GM21737 (cell line): ENCODE results near the gene HELQ.
"Not testable (repeated sequence)": the region's sequence is repeated elsewhere in the genome, so short reads cannot be mapped to it uniquely, and the experiment has no call there.

Source experiments
- ATAC-seq: cut with Tn5 transposase; IDR thresholded peaks from one replicate; pipeline ENCODE4 v1.9.1; 2021; ENCODE audit warnings: mild to moderate bottlenecking, moderate library complexity; ENCODE audit not compliant: unreplicated experiment

HELQ gene

GRCh38 chr4:83436680-83437079 lies 18.9 kb downstream of the HELQ start:
- ATAC-seq = no peak

GRCh38 chr4:83431200-83431599 lies 24.4 kb downstream of the HELQ start:
- ATAC-seq = no peak

GRCh38 chr4:83418211-83418610 lies 37.4 kb downstream of the HELQ start:
- no peak for ATAC-seq

DNA sequence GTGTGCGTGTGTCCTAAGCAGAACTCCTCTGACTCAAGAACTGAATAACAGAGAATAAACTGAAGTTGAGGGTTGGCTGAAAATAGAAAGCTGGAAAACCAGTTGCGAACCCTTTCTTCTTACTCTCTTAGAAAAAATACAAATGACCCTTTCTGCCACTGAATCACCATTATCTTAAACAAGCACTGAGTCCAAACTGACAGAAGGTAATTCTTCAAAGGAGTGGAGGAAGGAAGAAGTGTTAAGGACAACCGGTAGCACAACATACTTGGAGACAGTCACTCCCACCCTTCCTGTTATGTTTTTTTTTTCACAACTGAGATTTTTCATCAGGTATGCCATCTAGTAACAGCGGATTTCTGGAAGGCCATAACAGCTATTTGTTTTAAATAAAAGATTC lies 38.1 kb downstream of the HELQ start:
- no peak for ATAC-seq

DNA sequence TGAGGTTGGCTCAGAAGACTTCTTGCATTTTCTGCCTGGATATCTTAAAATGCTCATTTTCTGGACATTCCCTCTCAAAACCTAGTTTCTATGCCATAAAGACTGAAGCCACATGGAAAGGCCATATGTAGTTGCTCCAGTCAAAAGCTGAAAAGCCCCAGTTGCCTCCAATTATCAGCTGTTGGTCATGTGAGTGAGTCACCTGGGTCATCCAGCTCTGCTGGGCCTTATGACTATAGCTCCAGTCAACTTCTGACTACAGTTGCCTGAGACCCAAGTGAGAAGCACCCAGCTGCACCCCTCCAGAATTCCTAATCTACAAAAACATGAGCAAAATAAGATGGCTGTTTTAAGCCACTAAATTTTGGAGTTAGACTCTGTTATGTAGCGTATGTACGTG lies 41.9 kb downstream of the HELQ start:
- no peak for ATAC-seq

DNA sequence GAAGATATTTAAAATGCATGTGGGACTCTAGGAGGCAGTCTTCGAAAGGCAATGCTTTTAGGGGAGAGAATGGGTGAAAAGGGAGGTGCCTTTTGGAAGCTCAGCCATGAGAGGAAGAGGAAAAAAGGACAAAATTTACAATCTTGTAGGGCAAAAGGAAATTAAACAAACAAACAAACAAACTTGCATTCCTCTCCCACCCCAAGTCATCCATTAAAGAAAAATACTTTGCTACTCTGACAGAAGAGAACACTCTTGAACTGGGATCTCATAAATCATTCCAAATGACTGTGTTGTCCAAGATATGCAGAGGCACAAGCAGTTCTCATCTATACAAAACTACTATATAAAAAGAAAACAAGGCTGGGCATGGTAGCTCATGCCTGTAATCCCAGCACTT lies 46.7 kb downstream of the HELQ start:
- no peak for ATAC-seq

GRCh38 chr4:83405844-83406816 lies 49.5 kb downstream of the HELQ start:
- no peak for ATAC-seq

DNA sequence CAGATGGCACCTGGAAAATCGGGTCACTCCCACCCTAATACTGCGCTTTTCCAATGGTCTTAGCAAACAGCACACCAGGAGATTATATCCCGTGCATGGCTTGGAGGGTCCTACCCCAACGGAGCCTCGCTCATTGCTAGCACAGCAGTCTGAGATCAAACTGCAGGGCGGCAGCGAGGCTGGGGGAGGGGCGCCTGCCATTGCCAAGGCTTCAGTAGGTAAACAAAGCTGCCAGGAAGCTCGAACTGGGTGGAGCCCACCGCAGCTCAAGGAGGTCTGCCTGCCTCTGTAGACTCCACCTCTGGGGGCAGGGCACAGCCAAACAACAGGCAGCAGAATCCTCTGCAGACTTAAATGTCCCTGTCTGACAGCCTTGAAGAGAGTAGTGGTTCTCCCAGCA lies 57.5 kb downstream of the HELQ start:
- ATAC-seq = not testable (repeated sequence)

DNA sequence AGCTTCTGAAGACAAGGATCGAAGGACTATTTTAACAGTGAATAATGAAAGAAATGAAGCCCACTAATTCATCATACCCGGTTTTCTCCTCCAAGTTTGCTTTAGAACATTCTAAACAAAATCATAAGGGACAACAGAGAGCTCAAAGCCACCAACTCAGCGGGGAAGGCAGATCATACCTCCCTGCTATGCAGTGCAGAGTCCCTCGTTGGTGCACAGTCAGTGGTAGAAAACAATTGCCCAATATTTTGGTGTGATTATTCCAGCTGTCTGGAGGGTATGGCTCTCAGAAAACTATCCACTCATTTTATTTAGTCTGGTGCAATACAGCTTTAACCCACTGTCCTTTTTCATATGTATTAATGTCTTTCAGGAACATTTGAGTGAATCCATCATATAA lies 61.7 kb downstream of the HELQ start:
- no peak for ATAC-seq

- ATAC-seq = no peak
These were observed 63.1 kb downstream of the HELQ start for GRCh38 chr4:83392562-83392961.

DNA sequence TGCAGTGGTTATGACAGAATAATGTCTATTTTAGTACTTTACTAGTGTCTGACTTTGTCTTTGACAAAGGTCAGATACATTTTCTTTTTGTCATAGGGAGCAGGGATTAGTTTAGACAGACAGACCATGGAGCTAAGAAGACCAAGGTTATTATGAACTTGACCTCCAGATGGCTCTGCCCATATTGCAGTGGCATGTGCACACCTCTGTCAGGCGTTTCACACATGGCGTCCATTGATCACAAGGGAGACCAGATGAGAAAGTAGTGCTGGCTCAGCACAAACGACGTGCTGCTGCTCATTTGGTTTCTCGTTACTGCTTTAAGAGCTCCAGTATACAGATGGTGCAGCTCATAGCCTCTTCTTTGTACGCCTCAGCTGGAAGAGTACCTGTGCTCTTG lies 64.7 kb downstream of the HELQ start:
- no peak for ATAC-seq

- ATAC-seq = no peak
These were observed 65.7 kb downstream of the HELQ start for GRCh38 chr4:83389756-83390505.

DNA sequence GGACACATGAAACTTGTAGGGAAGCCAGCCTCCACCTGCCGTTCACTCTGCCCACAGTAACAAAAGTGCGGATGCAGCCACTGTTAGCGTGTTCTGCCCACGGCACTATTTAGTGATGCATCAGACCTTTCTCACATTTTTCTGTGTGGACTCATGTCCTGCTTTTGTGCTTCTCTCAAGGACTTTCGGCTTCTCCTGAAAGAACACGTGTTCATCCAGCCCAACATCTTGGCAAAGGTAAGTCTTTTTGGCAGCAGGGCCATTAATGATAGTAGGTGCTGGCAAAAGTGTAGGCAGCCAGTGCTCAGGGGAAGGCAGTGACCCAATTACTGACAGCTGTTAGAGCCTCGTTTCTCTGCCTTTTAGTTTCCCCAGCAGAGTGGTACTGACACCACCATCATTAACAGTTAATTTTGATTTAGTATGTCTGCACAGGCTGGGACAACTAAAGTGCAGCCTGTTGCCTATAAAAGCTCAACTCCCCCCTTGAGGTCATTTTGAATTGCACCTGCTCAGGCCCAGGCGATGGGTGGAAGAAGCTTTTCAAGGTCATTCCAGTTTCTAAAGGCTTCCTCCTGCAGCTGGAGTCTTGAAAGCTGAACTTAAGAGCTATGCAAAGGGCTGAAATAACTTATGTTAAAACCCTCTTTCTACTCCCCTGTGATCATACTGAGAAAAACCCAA lies 66.4 kb downstream of the HELQ start:
- no peak for ATAC-seq

DNA sequence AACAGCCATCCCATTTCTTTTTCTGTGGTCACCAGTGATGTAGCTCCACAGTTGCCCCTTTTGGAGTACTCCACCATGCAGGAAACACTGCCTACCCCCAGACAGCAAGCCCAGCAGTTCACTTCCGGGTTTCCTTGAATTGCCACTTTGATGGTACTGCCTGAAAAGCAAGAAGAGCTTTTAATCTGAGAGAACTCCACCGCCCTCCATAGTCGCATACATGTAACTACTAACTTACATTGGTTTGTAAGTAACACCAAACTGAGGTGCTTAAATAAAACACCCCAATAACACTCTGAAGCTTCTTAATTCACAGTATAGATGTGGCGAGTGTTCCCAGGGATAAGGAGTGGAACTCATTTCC lies 67.3 kb downstream of the HELQ start:
- no peak for ATAC-seq

GRCh38 chr4:83387476-83388312 lies 67.9 kb downstream of the HELQ start:
- ATAC-seq = no peak

DNA sequence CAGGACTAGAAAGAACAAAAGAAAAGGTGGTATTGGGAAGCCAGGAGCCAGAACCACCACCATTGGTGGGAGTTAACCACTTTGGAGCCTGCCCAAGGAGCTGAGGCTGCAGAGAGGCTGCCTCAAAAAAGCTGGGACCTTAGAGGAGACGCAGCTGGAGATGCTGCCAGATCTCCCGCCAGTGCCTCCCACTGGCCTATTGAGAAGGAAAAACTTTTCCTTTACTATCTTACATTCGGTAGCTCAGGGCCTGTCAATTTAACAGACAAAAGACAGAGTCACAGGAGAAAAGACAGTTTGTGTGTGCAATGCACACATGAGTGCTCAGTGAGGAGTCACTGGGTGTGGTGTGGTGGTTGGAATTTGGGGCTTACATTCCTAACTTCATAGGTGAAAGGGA lies 68.6 kb downstream of the HELQ start:
- no peak for ATAC-seq

DNA sequence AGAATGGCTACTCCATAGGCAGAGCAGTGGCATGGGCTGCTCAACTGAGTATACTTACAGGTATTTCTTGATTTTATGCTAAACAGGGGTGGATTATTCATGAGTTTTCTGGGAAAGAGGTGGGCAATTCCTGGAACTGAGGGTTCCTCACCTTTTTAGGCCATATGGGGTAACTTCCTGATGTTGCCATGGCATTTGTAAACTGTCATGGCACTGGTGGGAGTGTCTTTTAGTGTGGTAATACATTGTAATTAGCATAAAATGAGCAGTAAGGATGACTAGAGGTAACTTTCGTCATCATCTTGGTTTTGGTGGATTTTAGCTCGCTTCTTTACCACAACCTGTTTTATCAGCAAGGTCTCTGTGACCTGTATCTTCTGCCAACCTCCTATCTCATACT lies 72.8 kb downstream of the HELQ start:
- no peak for ATAC-seq

- ATAC-seq = no peak
These were observed 74.5 kb downstream of the HELQ start for GRCh38 chr4:83381173-83381572.

- ATAC-seq = no peak
These were observed 77.2 kb downstream of the HELQ start for GRCh38 chr4:83378419-83378818.

DNA sequence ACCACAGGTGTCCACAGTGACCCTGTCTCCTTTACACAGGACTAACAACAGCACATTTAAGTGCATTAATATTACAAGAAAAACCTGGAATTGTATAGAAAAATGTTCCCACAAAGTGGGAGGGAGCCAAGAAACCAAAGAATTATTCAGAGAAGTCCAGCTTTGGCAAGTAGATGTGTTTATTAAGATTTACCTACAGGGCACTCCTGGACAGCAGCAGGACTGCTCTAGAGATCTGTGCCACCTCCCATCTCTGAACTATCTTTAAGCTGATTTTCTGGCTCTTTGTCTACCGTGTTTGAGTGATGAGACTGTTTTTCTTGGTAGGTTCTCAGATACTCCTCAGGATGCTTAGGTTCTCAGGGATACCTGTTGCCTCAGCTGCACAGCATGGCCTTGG lies 82.7 kb downstream of the HELQ start:
- ATAC-seq = no peak

DNA sequence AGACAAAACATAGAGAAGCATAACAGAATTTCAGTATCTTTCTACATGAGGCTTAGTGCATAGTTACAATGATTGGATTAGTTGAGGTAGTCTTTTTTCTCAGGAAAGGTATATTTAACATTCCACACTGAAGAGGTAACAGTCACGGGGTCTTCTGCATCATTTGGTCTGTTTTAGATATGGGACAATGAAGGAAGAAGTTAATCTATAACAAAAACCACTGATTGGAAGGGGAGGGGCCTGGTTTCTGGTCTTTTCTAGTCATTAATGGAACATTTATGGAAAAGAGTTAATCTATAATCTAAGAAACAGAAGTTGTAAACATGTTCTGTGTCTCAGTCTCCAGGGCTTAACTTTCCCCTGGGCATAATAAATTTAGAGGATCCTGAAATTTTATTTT lies 83.7 kb downstream of the HELQ start:
- no peak for ATAC-seq
